Common myeloid progenitor, CD34-positive (primary cell): ENCODE results near the gene TP53I11.

Source experiments
- CTCF ChIA-PET: fragments of 350-600 bp; sonication (Branson Sonifier 250); formaldehyde crosslinking; loops from one replicate; lab custom pipeline; 2021; ENCODE audit warnings: antibody characterized with exemption; lab: Charles Lee
- POLR2A ChIA-PET: fragments of 350-600 bp; sonication (Branson Sonifier 250); formaldehyde crosslinking; loops from one replicate; lab custom pipeline; 2021; ENCODE audit warnings: antibody characterized with exemption; lab: Charles Lee
- DNase-seq, 3 donors: peaks; one replicate each; pipeline versions ENCODE4 v3.0.0 to v3.0.0-alpha.2; 2013
- H3K27ac ChIP-seq, 2 experiments: 1 replicate in 1 of 2; 2 replicates in 1 of 2; pipeline ENCODE4 v1.7.0; 2013; ENCODE audit warnings: inconsistent platforms in 2 of 2, low read length in 2 of 2, mild to moderate bottlenecking in 2 of 2, low read depth in 1 of 2, moderate library complexity in 1 of 2; ENCODE audit not compliant: severe bottlenecking in 2 of 2, insufficient read depth in 1 of 2, poor library complexity in 1 of 2
- H3K27me3 ChIP-seq, 5 experiments: replicated peaks in 2 of 5; 1 replicate in 3 of 5; 2 replicates in 2 of 5; pipeline versions ENCODE4 v1.6.1 to v1.7.0; 2013; ENCODE audit warnings: low read length in 4 of 5, mild to moderate bottlenecking in 2 of 5, moderate library complexity in 2 of 5, inconsistent platforms in 1 of 5; ENCODE audit not compliant: insufficient read depth in 5 of 5, control insufficient read depth in 4 of 5
- H3K36me3 ChIP-seq, 4 experiments: 1 replicate in 2 of 4; 2 replicates in 2 of 4; pipeline versions ENCODE4 v1.6.1 to v1.7.0; 2013; ENCODE audit warnings: low read length in 3 of 4, control low read depth in 1 of 4, mild to moderate bottlenecking in 1 of 4; ENCODE audit not compliant: control insufficient read depth in 4 of 4, insufficient read depth in 4 of 4
- H3K4me1 ChIP-seq, 4 experiments: 1 replicate in 3 of 4; 2 replicates in 1 of 4; pipeline versions ENCODE4 v1.6.1 to v1.7.1; 2013; ENCODE audit warnings: low read length in 3 of 4, mild to moderate bottlenecking in 3 of 4, control low read depth in 1 of 4, inconsistent platforms in 1 of 4, moderate library complexity in 1 of 4; ENCODE audit not compliant: control insufficient read depth in 4 of 4, insufficient read depth in 4 of 4; ENCODE audit errors: control extremely low read depth in 1 of 4
- H3K4me3 ChIP-seq, 7 experiments: 1 replicate in 4 of 7; 2 replicates in 3 of 7; pipeline versions ENCODE4 v1.5.1 to v1.7.0; 2013; ENCODE audit warnings: mild to moderate bottlenecking in 7 of 7, low read length in 6 of 7, moderate library complexity in 6 of 7, inconsistent platforms in 2 of 7, low read depth in 2 of 7, control low read depth in 1 of 7; ENCODE audit not compliant: insufficient read depth in 4 of 7, control insufficient read depth in 1 of 7; ENCODE audit errors: extremely low read depth in 1 of 7
- H3K9me3 ChIP-seq, 5 experiments: 1 replicate in 4 of 5; 2 replicates in 1 of 5; pipeline versions ENCODE4 v1.6.1 to v1.7.1; 2013; ENCODE audit warnings: low read length in 4 of 5, mild to moderate bottlenecking in 2 of 5, inconsistent platforms in 1 of 5, low read depth in 1 of 5, moderate library complexity in 1 of 5; ENCODE audit not compliant: control insufficient read depth in 4 of 5, insufficient read depth in 2 of 5; ENCODE audit errors: control extremely low read depth in 1 of 5
- WGBS: methylation state at CpG from one replicate; pipeline ENCODE4 v1.1.5; 2013; ENCODE audit not compliant: insufficient coverage; 5-methylcytosine and 5-hydroxymethylcytosine counted together

TP53I11 gene

GRCh38 chr11:44986315-44986714 is 35.6 kb upstream of the TP53I11 start:
- ChIA-PET POLR2A (interaction anchor here (0.7 kb wide), 1 partner anchor 876 kb away, joined by 3 read pairs; no protein-coding TSS in a partner anchor), CTCF (interaction anchor here (1.2 kb wide), 1 partner anchor 94 kb away, joined by 3 read pairs; no protein-coding TSS in a partner anchor)
- no peak for DNase-seq
- Histone ChIP-seq H3K27me3 (no peaks in the 10 kb centered on the region), H3K4me3 (no peak overlapping the region), H3K27ac (no peak overlapping the region), H3K9me3 (no peaks in the 10 kb centered on the region), H3K4me1 (no peaks in the 10 kb centered on the region), H3K36me3 (no peaks in the 10 kb centered on the region)
- WGBS: 96% methylated on average over 3 of the region's 3 CpGs

- H3K4me3 ChIP-seq: no peak overlapping the region
- peaks cover 0 to 3% (median 3%) of the 10 kb centered on the region in 4 experiments for H3K4me1 ChIP-seq
- no peak for DNase-seq
- ChIA-PET POLR2A (interaction anchor here (0.7 kb wide), 1 partner anchor 22 kb away, joined by 3 read pairs; no protein-coding TSS in a partner anchor), CTCF (interaction anchor here (1.2 to 1.8 kb wide), 2 partner anchors 9 to 94 kb away, joined by 3 to 5 read pairs; no protein-coding TSS in a partner anchor)
- WGBS: 92% methylated on average over 5 of the region's 6 CpGs
- no peaks in the 10 kb centered on the region for H3K36me3 ChIP-seq
- H3K9me3 ChIP-seq: no peaks in the 10 kb centered on the region
- H3K27ac ChIP-seq: no peak overlapping the region
- H3K27me3 ChIP-seq: no peaks in the 10 kb centered on the region
Measured at GRCh38 chr11:44985721-44986120, 35.0 kb upstream of the TP53I11 start.

DNA sequence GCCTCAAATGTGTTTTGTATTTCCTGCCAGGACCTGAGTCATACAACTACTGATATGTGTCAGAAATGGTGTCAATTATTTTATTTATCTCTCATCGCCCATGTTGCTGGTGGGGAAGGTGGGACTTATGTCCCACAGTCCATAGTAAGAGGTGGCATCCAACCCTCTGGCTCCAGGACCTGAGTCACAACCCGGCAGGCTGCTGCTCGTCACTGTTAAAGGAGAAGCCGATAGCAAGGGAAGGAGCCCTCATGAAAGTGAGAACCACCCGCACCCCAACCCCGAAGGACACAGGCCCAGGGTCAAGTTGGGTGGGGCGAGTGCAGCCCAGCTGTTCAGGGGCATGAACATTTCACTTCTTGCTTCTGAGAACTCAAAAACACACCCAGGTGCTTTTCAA is 33.1 kb upstream of the TP53I11 start:
- H3K27ac ChIP-seq: no peak overlapping the region
- no peaks in the 10 kb centered on the region for H3K36me3 ChIP-seq
- no peak for DNase-seq
- 98% methylated on average over 7 of the region's 7 CpGs for WGBS
- no peaks in the 10 kb centered on the region for H3K9me3 ChIP-seq
- ChIA-PET POLR2A (no interaction called here), CTCF (interaction anchor here (1.1 to 1.8 kb wide), 2 partner anchors 11 to 48 kb away, joined by 3 to 5 read pairs; no protein-coding TSS in a partner anchor)
- H3K4me3 ChIP-seq: no peak overlapping the region
- no peaks in the 10 kb centered on the region for H3K27me3 ChIP-seq
- peaks cover 0 to 19% (median 17%) of the 10 kb centered on the region in 4 experiments for H3K4me1 ChIP-seq

GRCh38 chr11:44982496-44983062 is 31.9 kb upstream of the TP53I11 start:
- H3K36me3 ChIP-seq: no peaks in the 10 kb centered on the region
- whole genome bisulfite sequencing: 100% methylated on average over 5 of the region's 8 CpGs
- no peaks in the 10 kb centered on the region for H3K9me3 ChIP-seq
- DNase-seq: no peak
- no peak overlapping the region for H3K4me3 ChIP-seq
- CTCF ChIA-PET: interaction anchor here (0.6 to 1.5 kb wide), 5 partner anchors 9 to 121 kb away, joined by 3 to 4 read pairs (median 3); no protein-coding TSS in a partner anchor
- H3K27ac ChIP-seq: no peak overlapping the region
- POLR2A ChIA-PET: interaction anchor here (0.6 kb wide), 1 partner anchor 24 kb away, joined by 4 read pairs; no protein-coding TSS in a partner anchor
- H3K4me1 ChIP-seq: peaks cover 4 to 31% (median 29%) of the 10 kb centered on the region in 4 experiments
- H3K27me3 ChIP-seq: no peaks in the 10 kb centered on the region

- H3K4me1 ChIP-seq: peaks cover 7 to 38% (median 32%) of the 10 kb centered on the region in 4 experiments
- no peaks in the 10 kb centered on the region for H3K36me3 ChIP-seq
- ChIA-PET POLR2A (no interaction called here), CTCF (interaction anchor here (0.7 to 1.6 kb wide), 6 partner anchors 11 to 123 kb away, joined by 3 to 5 read pairs (median 3); no protein-coding TSS in a partner anchor)
- 50% methylated on average over 12 of the region's 15 CpGs for WGBS
- H3K4me3 ChIP-seq: no peak overlapping the region
- H3K9me3 ChIP-seq: no peaks in the 10 kb centered on the region
- no peak overlapping the region for H3K27ac ChIP-seq
- no peaks in the 10 kb centered on the region for H3K27me3 ChIP-seq
- no peak for DNase-seq
Measured at GRCh38 chr11:44980533-44981427, 30.1 kb upstream of the TP53I11 start.

DNA sequence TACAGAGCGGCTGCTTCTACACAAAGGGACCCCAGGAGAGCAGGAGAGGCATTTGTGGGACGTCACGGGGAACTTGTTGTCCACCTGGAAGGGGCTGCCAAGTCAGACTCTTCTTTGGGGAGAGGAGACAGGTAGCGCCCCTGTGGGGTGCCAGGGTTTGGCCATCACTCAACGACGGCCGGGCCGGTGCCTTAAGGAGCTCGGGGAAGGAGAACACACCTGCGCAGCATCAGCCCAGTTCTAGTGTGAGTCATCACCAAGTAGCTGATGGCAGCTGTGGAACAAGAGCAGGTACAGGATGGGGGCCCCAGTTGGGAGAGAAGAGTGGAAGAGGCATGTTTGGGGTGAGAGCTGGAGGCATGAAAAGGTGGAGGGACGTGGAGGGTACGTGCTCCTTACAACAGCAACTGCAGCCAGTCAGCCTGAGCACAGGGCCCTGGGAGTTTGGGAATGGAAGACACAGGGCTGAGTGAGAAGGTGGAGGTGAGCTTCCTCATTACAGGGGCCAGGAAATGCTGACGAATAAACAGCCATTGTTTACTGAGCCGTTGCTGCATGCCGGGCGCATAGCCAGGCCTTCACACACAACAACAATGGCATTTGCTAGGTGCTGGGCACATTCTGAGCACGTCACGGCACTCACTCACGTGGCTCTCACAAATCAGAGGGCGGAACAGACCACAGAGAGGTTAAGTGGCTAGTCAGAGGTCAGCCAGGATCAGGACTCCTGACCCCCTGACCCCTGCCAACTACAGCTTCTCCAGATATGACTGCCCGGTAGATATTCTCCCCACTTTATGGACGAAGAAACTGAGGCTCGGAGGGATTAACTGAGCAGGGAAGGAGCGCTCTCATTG is 29.1 kb upstream of the TP53I11 start:
- DNase-seq: no peak
- Histone ChIP-seq H3K27ac (no peak overlapping the region), H3K4me3 (no peak overlapping the region), H3K27me3 (no peaks in the 10 kb centered on the region), H3K36me3 (no peaks in the 10 kb centered on the region), H3K4me1 (peaks cover 7 to 38% (median 32%) of the 10 kb centered on the region in 4 experiments), H3K9me3 (no peaks in the 10 kb centered on the region)
- ChIA-PET POLR2A (interaction anchor here (0.6 kb wide), 1 partner anchor 25 kb away, joined by 3 read pairs; no protein-coding TSS in a partner anchor), CTCF (interaction anchor here (0.8 to 2.0 kb wide), 7 partner anchors 9 to 123 kb away, joined by 3 to 5 read pairs (median 3); no protein-coding TSS in a partner anchor)
- WGBS: 93% methylated on average over 24 of the region's 24 CpGs
